K562 (cell line): ENCODE data around the gene EFEMP2. TPM values are rescaled to one million over a fixed set of nuclear protein-coding genes. Genes with fewer than 3 reads are reported as not detected.

ENCODE experiments used
- AFF1 ChIP-seq, 2 experiments: fragments of 450-650 bp; IDR thresholded peaks; 2 replicates each; pipeline ENCODE4 v1.6.1; 2018; ENCODE audit warnings: mild to moderate bottlenecking in 2 of 2, low read depth in 1 of 2; ENCODE audit not compliant: partially characterized antibody in 2 of 2
- ARID1B ChIP-seq: fragments of 450-650 bp; IDR thresholded peaks from 2 replicates; pipeline ENCODE4 v1.6.1; 2016; ENCODE audit warnings: antibody characterized with exemption, mild to moderate bottlenecking, inconsistent platforms
- CBX8 ChIP-seq: fragments of 200-600 bp; sonication (generic); IDR thresholded peaks from 2 replicates; pipeline ENCODE4 v1.6.1; 2012; ENCODE audit warnings: borderline replicate concordance, mixed run types, low read depth, mild to moderate bottlenecking, moderate library complexity, mixed read lengths, low read length, control low read depth, inconsistent platforms; ENCODE audit not compliant: poor library complexity, severe bottlenecking; ENCODE audit errors: extremely low read depth
- CCAR2 ChIP-seq: fragments of 200-400 bp; formaldehyde crosslinking; IDR thresholded peaks from 2 replicates; pipeline ENCODE4 v1.6.1; 2017; ENCODE audit warnings: mild to moderate bottlenecking, low read depth, low read length
- CREM ChIP-seq: IDR thresholded peaks from 2 replicates; pipeline ENCODE4 v1.6.1; 2014; ENCODE audit warnings: antibody characterized with exemption, low read depth
- CSDE1 ChIP-seq, 2 experiments: fragments of 450-650 bp; IDR thresholded peaks; 2 replicates each; pipeline ENCODE4 v1.6.1; 2016; ENCODE audit warnings: mild to moderate bottlenecking in 1 of 2
- DDX20 ChIP-seq: fragments of 450-650 bp; IDR thresholded peaks from 2 replicates; pipeline ENCODE4 v1.6.1; 2016; ENCODE audit warnings: missing genetic modification characterization, low read depth, mild to moderate bottlenecking, missing compliant biosample characterization, moderate library complexity
- MTA2 ChIP-seq: fragments of 450-650 bp; IDR thresholded peaks from 2 replicates; pipeline ENCODE4 v1.6.1; 2016; ENCODE audit warnings: low read depth
- NONO ChIP-seq, 2 experiments: fragments of 200-400 bp in 1 of 2; fragments of 450-650 bp in 1 of 2; formaldehyde crosslinking in 1 of 2; IDR thresholded peaks; 2 replicates each; pipeline ENCODE4 v1.6.1; 2017; ENCODE audit warnings: low read depth in 2 of 2, mild to moderate bottlenecking in 2 of 2, moderate library complexity in 2 of 2, low read length in 1 of 2
- PREB ChIP-seq: sonication (generic); formaldehyde crosslinking; IDR thresholded peaks from 2 replicates; pipeline ENCODE4 v1.8.1; 2023; ENCODE audit warnings: mild to moderate bottlenecking, missing genetic modification reagents
- SRF ChIP-seq, 2 experiments: fragments of 250-450, 450-650 bp in 1 of 2; sonication (Bioruptor Pico) in 1 of 2; sonication (generic) in 1 of 2; formaldehyde crosslinking; IDR thresholded peaks; 2 replicates each; pipeline versions ENCODE4 v1.5.0 to v1.5.1; 2020 to 2022; ENCODE audit warnings: mild to moderate bottlenecking in 1 of 2, missing genetic modification reagents in 1 of 2
- SUPT5H ChIP-seq: fragments of 450-650 bp; IDR thresholded peaks from 2 replicates; pipeline ENCODE4 v1.6.1; 2016
- TGIF2 ChIP-seq: sonication (generic); formaldehyde crosslinking; IDR thresholded peaks from 2 replicates; pipeline ENCODE4 v1.8.1; 2022; ENCODE audit warnings: mild to moderate bottlenecking, missing genetic modification reagents, moderate library complexity
- USF2 ChIP-seq: sonication (generic); formaldehyde crosslinking; IDR thresholded peaks from 2 replicates; pipeline ENCODE4 v1.5.0; 2020; ENCODE audit warnings: missing genetic modification reagents
- ZNF12 ChIP-seq: sonication (generic); formaldehyde crosslinking; IDR thresholded peaks from 2 replicates; pipeline ENCODE4 v1.4.0; 2020; ENCODE audit warnings: mild to moderate bottlenecking, missing genetic modification reagents
- ZNF280B ChIP-seq: fragments of 250-450 bp; sonication (Bioruptor Pico); IDR thresholded peaks from 2 replicates; pipeline ENCODE4 v1.5.1; 2021; ENCODE audit warnings: mild to moderate bottlenecking
- ZNF311 ChIP-seq: fragments of 250-450 bp; sonication (Bioruptor Pico); IDR thresholded peaks from 2 replicates; pipeline ENCODE4 v1.4.0; 2020; ENCODE audit warnings: mild to moderate bottlenecking, moderate library complexity
- ZNF584 ChIP-seq: fragments of 200-800 bp; sonication (Bioruptor generic); IDR thresholded peaks from 2 replicates; pipeline ENCODE4 v1.6.1; 2016; ENCODE audit warnings: low read depth, mild to moderate bottlenecking, missing genetic modification characterization, missing compliant biosample characterization
- ZNF696 ChIP-seq: fragments of 250-450 bp; sonication (Bioruptor Pico); conservative IDR thresholded peaks from 2 replicates; pipeline ENCODE4 v1.4.0; 2020; ENCODE audit warnings: mild to moderate bottlenecking, moderate library complexity
- polyA plus RNA-seq, 8 experiments: library from polyadenylated mRNA; depleted of rRNA in 4 of 8; stranded (reverse) in 5 of 8; unstranded in 3 of 8; fragments of >200 nt; fragmentation: Nextera tagmentation in 2 of 8; fragmentation: Illumina TruSeq in 1 of 8; extraction: Ambion mirVana in 2 of 8; extraction: Trizol in 1 of 8; gene quantifications; 2 replicates each; pipeline versions ENCODE4 v1.2.1 to v1.2.3, GENCODE V29; 2011 to 2014; ENCODE audit warnings: inconsistent platforms in 1 of 8, missing spikeins in 1 of 8
- total RNA-seq, 7 experiments: library from RNA; depleted of rRNA in 6 of 7; stranded (reverse); fragments of >200 nt in 6 of 7; fragmentation: Illumina TruSeq in 2 of 7; extraction: Trizol in 2 of 7; gene quantifications; 2 replicates each; pipeline versions ENCODE4 v1.2.1 to v1.2.3, GENCODE V29; 2011 to 2021; ENCODE audit warnings: low replicate concordance in 1 of 7

Gene EFEMP2
- total and polyA plus RNA-seq, 9 of the 15 experiments (the other 6 are each of a cell fraction or from before 2014, with no cell fraction given), result 0.07 to 2.9 (median 0.69) TPM; not detected in 1

- peak in 1 of 2 experiments; percentile 84; a peak in 3 of 4 replicates for TF ChIP-seq SRF (CRISPR knock-in tag; IDR thresholded peaks at IDR 0.05)
- TF ChIP-seq CREM, result peak; percentile 81
- no peak for TF ChIP-seq ZNF12 (CRISPR knock-in tag)
- TF ChIP-seq AFF1 (IDR thresholded peaks at IDR 0.05; ENCODE audit: low read depth in 1 of 2, partially characterized antibody in 2 of 2), result peak in 1 of 2 experiments; percentile 81
- TF ChIP-seq TGIF2 (CRISPR knock-in tag), result no peak
- TF ChIP-seq ZNF584 (CRISPR knock-in tag), result no peak
- no peak for TF ChIP-seq ZNF280B (CRISPR knock-in tag)
- no peak for TF ChIP-seq CSDE1 (IDR thresholded peaks at IDR 0.05)
- no peak for TF ChIP-seq PREB (CRISPR knock-in tag)
- peak in 1 of 2 experiments; percentile 60; a peak in 2 of 4 replicates for TF ChIP-seq NONO (IDR thresholded peaks at IDR 0.05; ENCODE audit: low read depth in 2 of 2, low read length in 1 of 2)
- TF ChIP-seq CCAR2, result 0 out of 2 replicates have a peak, but pooled peaks have one; percentile 79
- TF ChIP-seq SUPT5H, result peak; percentile 68; the same call in 1 of the 2 replicates
- no peak; the same call in 1 of the 2 replicates for TF ChIP-seq USF2 (CRISPR knock-in tag)
- TF ChIP-seq ZNF696 (CRISPR knock-in tag), result no peak
- TF ChIP-seq ZNF311, result no peak
- TF ChIP-seq ARID1B, result no peak; the same call in none of the 2 replicates
- no peak for TF ChIP-seq MTA2
- no peak for TF ChIP-seq CBX8
- TF ChIP-seq DDX20, result no peak
Observed at GRCh38 chr11:65860278-65861164, 12.1 kb downstream of the EFEMP2 start, which contains the start of gene MUS81 (continued).
